HuH-7 (cell line): ENCODE results near the gene ARPP21.
"Not testable (repeated sequence)": the region's sequence is repeated elsewhere in the genome, so short reads cannot be mapped to it uniquely, and the experiment has no call there.

Source experiments
- DNase-seq: peaks from one replicate; pipeline ENCODE4 v3.0.0; 2011; ENCODE audit warnings: low spot score

Gene ARPP21

GRCh38 chr3:35782355-35782754 is 143.0 kb downstream of the ARPP21 start:
- DNase-seq, result no peak

- no peak for DNase-seq
Measured at GRCh38 chr3:35784169-35784568, 144.8 kb downstream of the ARPP21 start.

GRCh38 chr3:35785234-35785888 is 146.0 kb downstream of the ARPP21 start:
- no peak for DNase-seq

- DNase-seq, result no peak
Measured at GRCh38 chr3:35787936-35788335, 148.6 kb downstream of the ARPP21 start.

- no peak for DNase-seq
Measured at GRCh38 chr3:35789042-35789831, 149.9 kb downstream of the ARPP21 start.

- no peak for DNase-seq
Measured at GRCh38 chr3:35790764-35791163, 151.4 kb downstream of the ARPP21 start.

GRCh38 chr3:35793667-35794066 is 154.3 kb downstream of the ARPP21 start:
- DNase-seq, result no peak

- DNase-seq, result peak; percentile 0
Measured at GRCh38 chr3:35800960-35801459, 161.7 kb downstream of the ARPP21 start.

GRCh38 chr3:35814531-35814930 is 175.2 kb downstream of the ARPP21 start:
- no peak for DNase-seq

- DNase-seq, result not testable (repeated sequence)
Measured at GRCh38 chr3:35815796-35816195, 176.5 kb downstream of the ARPP21 start.

GRCh38 chr3:35817216-35817615 is 177.9 kb downstream of the ARPP21 start:
- no peak for DNase-seq

- DNase-seq, result no peak
Measured at GRCh38 chr3:35832140-35832571, 192.8 kb downstream of the ARPP21 start.
